ENCODE results near the gene NR1I3.
A peak's percentile ranks its signal among the peaks of the same experiment; 100 is the strongest.

NR1I3 gene

GRCh38 chr1:161217831-161218230 lies 20.2 kb downstream of the NR1I3 start:
- no peak for FAIRE-seq

- FAIRE-seq, result no peak
Observed at GRCh38 chr1:161216945-161217712, 20.9 kb downstream of the NR1I3 start.

GRCh38 chr1:161215076-161215475 lies 22.9 kb downstream of the NR1I3 start, which contains the start of gene FCER1G:
Gene FCER1G (plus strand): TSS chr1:161215295. CDS start chr1:161215322, 27 bp downstream.
- FAIRE-seq, result no peak

- no peak for FAIRE-seq
Observed at GRCh38 chr1:161214369-161214768, 23.6 kb downstream of the NR1I3 start.

- no peak for FAIRE-seq
Observed at GRCh38 chr1:161209790-161210409, 28.1 kb downstream of the NR1I3 start.

- no peak for FAIRE-seq
Observed at GRCh38 chr1:161207173-161207572, 30.8 kb downstream of the NR1I3 start.

GRCh38 chr1:161206411-161207140 lies 31.4 kb downstream of the NR1I3 start:
- no peak for FAIRE-seq

- FAIRE-seq, result peak; percentile 76
Observed at GRCh38 chr1:161201836-161202712, 35.9 kb downstream of the NR1I3 start, which contains the start of gene NDUFS2. Gene NDUFS2 (plus strand): TSS chr1:161202367. CDS start chr1:161202386, 19 bp downstream.

- FAIRE-seq, result no peak
Observed at GRCh38 chr1:161200992-161201835, 36.8 kb downstream of the NR1I3 start.

- FAIRE-seq, result no peak
Observed at GRCh38 chr1:161200421-161200991, 37.5 kb downstream of the NR1I3 start.

- FAIRE-seq, result no peak
Observed at GRCh38 chr1:161199506-161200139, 38.4 kb downstream of the NR1I3 start.

GRCh38 chr1:161198897-161199431 lies 39.0 kb downstream of the NR1I3 start, which contains the start of gene ADAMTS4:
Gene ADAMTS4 (minus strand): TSS chr1:161199054. CDS start chr1:161198627, 427 bp downstream.
- FAIRE-seq, result no peak

- no peak for FAIRE-seq
Observed at GRCh38 chr1:161198194-161198896, 39.7 kb downstream of the NR1I3 start.

GRCh38 chr1:161197560-161198193 lies 40.3 kb downstream of the NR1I3 start:
- no peak for FAIRE-seq

GRCh38 chr1:161196521-161197451 lies 41.2 kb downstream of the NR1I3 start:
- FAIRE-seq, result no peak

- no peak for FAIRE-seq
Observed at GRCh38 chr1:161196111-161196510, 41.9 kb downstream of the NR1I3 start.

GRCh38 chr1:161195171-161195570 lies 42.8 kb downstream of the NR1I3 start:
- FAIRE-seq, result no peak
